HG02973 (cell line): ENCODE data around the gene KCNH5.

Experiments used
- ATAC-seq: cut with Tn5 transposase; IDR thresholded peaks from one replicate; pipeline ENCODE4 v1.9.1; 2021; ENCODE audit warnings: moderate library complexity; ENCODE audit not compliant: unreplicated experiment

The KCNH5 gene

DNA sequence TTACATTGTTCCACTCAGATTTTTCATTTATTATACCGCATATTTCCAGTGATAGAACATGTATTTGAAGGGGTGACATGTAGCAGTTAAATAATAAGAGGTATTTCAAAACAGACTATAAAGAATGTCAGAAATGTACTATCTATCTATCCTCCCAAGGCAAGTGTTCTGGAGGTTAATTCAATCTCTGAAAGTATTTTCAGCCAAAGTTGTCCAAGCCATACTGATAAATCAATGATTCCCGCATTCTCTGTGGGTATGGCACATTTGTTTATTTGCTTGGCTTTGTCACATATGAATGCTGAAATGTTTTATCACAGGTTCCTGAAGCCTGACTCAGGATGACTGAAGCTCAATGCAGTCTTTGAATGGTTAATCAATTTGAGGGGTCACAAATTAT is 35.8 kb downstream of the KCNH5 start:
- no peak for ATAC-seq

- no peak for ATAC-seq
Measured at GRCh38 chr14:63006531-63006930, 38.7 kb downstream of the KCNH5 start.

DNA sequence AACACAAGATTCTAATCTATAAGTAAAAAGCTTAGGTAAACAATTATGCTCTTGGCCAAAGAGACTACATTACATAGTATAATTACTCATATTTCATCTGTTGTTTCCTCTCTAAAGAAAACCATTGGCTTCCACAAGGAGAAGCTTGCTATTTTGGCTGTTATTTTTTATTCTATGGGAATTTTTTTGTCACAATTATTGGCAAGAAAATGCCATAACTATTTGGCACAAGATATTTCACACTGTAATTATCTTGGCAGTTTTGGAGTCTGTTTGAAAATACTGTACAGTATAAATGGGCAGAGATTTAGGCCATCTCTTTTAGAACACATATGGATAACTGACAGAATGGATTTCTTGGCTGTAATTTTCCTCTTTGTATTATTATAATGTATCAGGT is 51.2 kb downstream of the KCNH5 start:
- ATAC-seq, result no peak

GRCh38 chr14:62988967-62989366 is 56.3 kb downstream of the KCNH5 start:
- ATAC-seq, result no peak

DNA sequence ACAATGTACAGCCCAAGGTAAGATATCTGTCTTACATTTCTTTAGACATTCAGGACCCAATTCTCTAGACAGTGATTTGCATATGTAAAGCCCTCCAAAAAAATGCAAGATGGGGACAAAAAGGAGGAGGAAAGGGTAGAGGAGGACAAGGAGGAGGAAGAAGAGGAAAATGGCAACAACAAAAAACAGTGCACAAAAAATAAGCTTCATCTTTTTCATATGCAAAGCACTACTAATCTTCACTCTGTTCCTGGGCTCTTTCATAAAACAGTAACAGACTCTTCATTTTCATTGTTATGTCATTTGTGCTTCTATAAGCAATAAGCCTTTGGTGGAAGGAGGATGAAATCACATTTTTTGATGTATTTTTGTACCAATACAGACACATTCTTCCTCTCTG is 61.4 kb downstream of the KCNH5 start:
- ATAC-seq, result no peak

DNA sequence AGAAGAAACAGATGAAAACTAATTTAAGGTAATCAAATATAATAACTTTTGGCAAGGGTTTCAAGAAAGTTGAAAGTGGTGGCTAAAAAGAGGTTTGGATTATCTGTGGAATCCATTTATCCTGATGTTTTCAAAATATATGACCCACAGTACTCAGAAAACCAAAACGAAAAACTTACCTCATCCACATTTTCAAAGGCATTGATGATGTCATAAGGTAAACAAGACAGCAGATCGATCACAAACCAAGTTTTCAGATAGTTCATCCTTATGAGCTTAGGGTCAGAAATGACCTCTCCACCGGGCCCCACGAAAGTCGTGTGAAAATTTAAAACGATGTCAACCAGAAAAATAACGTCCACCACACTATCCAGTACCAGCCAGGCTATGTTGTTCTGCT is 64.6 kb downstream of the KCNH5 start:
- no peak for ATAC-seq

DNA sequence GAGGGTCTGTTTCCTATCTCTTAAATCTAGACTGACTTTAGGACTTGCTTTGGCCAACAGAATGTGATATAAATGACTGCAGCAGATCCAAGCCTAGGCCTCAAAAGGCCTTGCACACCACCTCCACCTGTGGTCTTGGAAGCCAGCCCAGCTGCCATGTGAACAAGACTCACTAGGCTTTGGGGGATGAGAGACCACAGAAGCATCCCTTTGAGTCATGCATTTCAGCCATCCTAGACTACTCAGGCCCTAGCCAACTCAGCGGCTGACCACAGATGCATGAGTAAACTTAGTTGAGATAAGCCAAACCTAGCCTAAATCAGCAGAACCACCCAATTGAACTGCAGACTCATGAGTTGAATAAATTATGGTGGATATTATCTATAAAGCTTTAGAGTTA is 87.7 kb downstream of the KCNH5 start:
- no peak for ATAC-seq

GRCh38 chr14:62956413-62956812 is 88.8 kb downstream of the KCNH5 start:
- no peak for ATAC-seq

DNA sequence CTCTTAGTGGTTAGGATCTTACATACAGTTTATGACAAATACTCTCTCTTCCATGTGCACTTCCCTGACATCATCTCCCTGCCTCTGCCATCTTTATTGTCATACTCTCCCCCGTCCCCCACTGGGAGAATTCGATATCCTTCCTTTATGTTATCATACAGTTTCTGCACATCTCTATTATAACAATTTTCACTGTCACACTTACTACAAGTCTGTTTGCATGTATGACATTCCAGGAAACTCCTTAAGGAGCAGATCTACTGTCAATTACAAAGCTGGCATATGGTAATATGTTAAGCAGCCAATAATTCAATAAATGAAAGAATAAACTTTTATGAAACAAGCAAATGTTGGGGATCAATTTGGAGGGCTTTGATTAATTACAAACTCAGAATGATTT is 91.1 kb downstream of the KCNH5 start:
- no peak for ATAC-seq

DNA sequence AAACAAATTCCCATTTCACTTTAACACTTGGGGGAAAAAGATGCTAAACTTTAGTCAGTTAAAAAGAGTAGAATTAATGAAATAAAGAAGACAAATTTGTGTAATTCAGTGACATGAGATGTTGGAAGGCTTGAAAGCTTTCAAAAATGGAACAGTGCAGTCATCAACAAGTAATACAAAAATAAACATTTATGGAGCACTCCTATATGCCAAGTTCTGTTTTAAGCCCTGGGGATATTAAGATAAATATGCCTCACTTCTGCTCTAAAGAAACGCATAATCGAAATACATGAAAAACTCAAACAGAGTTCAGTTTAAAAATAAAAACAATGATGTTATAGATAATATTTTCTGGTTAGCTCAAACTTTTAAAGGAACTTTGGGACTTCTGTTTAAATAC is 93.0 kb downstream of the KCNH5 start:
- no peak for ATAC-seq

GRCh38 chr14:62947301-62947700 is 98.0 kb downstream of the KCNH5 start:
- ATAC-seq, result no peak

GRCh38 chr14:62946221-62946620 is 99.0 kb downstream of the KCNH5 start:
- ATAC-seq, result no peak

DNA sequence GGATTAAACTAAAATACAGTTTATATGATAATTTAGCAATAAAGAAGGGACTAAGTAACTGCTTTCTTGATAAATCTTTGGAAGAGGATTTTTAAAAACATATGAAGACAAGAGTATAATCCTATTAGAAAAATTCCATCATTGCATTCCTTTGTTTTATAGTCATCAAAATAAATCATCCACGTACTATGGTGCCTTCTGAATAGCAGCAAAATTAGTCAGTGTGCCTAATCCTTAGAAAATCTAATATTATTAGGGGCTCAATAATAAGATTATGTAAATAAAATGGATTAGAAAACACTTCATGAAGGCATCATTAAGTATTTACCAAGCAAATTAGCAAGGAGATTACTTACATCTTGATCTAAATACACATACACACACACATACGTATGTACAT is 102.1 kb downstream of the KCNH5 start:
- ATAC-seq, result no peak

GRCh38 chr14:62939970-62940369 is 105.3 kb downstream of the KCNH5 start:
- no peak for ATAC-seq

- ATAC-seq, result no peak
Measured at GRCh38 chr14:62938778-62939177, 106.5 kb downstream of the KCNH5 start.

DNA sequence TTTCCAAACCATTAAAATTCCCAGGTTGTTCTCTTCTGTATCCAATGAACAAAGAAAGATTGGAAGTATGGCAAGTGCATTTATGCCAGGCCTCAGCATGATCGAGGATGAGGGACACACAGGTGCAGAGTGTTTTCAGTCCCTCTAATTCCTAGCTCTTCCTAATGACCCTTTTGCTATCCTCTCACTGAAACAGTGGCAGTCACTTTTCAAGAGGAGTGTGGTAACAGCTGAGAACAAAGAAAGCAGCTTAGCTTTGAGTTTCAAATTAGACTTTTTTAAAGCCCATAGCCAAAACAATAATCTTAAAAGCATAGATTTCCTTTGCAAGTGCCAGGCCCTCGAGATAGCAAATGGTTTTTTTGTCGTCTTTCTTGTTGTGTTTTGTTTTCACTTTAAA is 110.8 kb downstream of the KCNH5 start:
- no peak for ATAC-seq

- ATAC-seq, result no peak
Measured at GRCh38 chr14:62921466-62921865, 123.8 kb downstream of the KCNH5 start.

DNA sequence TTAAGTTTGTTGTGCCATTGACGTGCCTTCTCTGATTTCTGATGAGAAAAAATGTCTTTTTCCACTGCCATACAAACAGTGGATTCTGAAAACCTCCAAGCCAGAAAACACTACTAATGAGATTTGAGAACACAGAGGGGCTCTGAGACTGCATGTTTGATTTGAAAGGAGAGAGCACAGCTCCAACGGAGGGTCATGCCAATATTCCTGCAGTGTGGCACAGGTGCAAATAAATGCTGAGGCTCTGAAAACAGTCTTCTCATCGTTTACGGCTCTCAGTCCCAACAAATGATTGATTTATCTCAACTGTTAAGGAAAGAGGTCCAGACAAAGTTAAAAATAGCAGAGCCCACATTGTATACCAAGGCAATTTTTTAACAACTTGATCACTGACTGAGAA is 128.7 kb downstream of the KCNH5 start:
- no peak for ATAC-seq

- no peak for ATAC-seq
Measured at GRCh38 chr14:62914873-62915272, 130.4 kb downstream of the KCNH5 start.

DNA sequence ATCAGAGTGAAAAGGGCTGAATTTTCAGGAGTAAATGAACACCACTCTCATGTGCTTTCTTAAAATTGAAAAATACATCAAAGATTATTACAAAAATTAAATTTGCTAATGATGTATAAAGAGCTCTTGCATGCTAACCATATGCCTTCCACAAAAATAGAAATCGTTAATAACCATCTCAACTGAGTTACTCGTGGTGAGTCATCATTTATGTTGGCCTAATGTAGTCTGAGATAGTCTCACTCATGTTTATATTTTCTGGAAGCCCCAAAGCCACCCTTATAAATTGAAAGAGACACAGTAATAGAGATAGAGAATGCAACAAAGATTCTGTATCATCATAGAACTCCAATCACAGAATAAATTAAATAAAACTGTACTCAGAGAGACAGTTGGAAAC is 131.2 kb downstream of the KCNH5 start:
- ATAC-seq, result no peak

DNA sequence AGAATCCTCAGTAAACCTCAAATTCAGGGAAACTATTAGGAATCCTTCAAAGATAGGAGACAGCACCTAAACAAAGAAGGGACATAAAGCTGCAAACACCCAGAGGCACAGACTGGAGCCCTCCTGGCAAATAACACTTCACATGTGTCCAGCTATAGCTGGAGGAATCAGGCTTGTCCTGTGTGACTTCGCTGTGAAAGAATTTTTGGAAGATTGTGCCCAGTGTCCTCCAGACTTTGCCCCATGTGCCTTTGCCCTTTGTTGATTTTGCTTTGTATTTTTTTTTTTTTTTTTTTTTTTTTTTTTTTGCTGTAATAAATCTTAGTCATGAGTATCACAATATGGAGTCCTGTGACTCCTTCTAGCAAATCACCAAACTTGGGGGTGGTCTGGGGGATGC is 136.8 kb downstream of the KCNH5 start:
- ATAC-seq, result no peak

DNA sequence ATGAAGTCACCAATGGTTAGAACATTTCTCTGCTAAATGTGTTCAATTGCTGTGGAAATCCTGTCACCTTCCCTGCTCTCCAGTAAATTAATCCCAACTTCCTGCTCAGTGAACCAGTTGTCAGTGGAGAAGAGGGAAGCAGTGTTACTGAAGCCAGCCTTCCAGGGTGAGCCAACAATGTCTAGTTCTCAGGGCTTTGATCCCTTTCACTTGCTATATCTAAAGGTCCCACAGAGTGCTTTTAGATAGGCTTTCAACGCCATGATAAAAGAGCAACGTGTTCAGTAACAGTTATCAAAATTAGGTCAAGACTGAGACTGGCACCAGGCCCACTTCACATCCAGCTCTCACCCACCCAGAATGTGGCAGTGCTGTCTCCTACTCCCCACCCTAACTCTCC is 139.7 kb downstream of the KCNH5 start:
- ATAC-seq, result no peak

DNA sequence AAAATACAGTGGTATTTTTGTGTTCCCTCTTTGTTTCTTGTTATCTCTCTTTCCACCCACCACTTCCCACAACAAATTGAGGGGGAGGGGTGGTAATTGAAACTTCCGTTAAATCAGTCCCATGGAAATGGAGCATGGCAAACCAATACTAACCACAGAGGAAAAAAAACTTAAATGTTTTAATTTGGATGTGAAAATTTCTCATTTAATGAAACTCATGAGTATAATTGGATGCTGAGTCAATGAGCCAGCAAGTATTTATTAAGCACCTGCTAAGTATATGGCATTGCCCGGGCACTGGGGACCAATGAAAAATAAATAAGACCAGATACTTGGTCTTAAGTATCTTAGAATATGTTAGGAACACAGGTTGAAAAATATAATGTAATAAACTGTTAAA is 147.5 kb downstream of the KCNH5 start:
- ATAC-seq, result no peak

- ATAC-seq, result no peak
Measured at GRCh38 chr14:62896932-62897456, 148.3 kb downstream of the KCNH5 start.
